Umbilical cord (tissue), 2 donors: ENCODE results near the gene ST14. TPM values are rescaled to one million over a fixed set of nuclear protein-coding genes. Genes with fewer than 3 reads are reported as not detected.

Source experiments
- DNase-seq: peaks from one replicate; pipeline ENCODE4 v3.0.0-alpha.2; 2015; ENCODE audit warnings: low spot score
- total RNA-seq: library from RNA; depleted of rRNA; stranded (reverse); fragments of >200 nt; gene quantifications from one replicate; pipeline ENCODE4 v1.2.3, GENCODE V29; 2014; ENCODE audit warnings: low replicate concordance; ENCODE audit not compliant: insufficient read depth

Gene ST14
- 5.3 TPM for total RNA-seq

DNA sequence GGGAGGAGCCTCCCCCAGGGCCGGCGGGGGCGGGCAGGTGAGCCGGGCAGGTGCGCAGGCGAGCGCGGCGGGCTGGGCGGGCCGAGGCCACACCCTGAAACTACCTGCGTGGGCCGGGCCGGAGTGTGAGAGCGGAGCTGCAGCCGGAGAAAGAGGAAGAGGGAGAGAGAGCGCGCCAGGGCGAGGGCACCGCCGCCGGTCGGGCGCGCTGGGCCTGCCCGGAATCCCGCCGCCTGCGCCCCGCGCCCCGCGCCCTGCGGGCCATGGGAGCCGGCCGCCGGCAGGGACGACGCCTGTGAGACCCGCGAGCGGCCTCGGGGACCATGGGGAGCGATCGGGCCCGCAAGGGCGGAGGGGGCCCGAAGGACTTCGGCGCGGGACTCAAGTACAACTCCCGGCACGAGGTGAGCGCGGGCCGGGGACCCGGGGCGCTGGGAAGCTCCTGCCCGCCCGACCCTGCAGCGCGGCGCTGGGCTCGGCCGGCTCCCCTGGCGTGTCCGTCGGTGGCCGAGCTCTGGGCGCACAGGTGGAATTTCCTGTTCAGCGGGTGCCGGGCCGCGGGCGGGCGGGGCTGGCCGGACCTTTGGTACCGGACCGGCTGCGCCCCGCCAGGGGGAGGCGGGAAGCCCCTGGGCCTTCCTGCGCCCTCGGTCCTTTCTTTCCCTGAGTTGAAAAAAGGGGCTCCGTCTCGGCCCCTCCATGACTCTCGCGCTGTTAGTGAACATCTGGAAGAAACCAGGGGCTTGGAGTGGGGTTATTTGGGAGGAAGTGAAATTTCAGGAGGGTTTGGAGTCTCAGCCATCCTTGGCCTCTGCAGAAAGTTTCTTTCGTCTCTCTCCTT, at the start of gene ST14:
ST14 (plus strand) TSS at position 126 of the 841 bp plus-strand sequence; CDS start at position 324, 198 bp downstream.
- no peak for DNase-seq

DNA sequence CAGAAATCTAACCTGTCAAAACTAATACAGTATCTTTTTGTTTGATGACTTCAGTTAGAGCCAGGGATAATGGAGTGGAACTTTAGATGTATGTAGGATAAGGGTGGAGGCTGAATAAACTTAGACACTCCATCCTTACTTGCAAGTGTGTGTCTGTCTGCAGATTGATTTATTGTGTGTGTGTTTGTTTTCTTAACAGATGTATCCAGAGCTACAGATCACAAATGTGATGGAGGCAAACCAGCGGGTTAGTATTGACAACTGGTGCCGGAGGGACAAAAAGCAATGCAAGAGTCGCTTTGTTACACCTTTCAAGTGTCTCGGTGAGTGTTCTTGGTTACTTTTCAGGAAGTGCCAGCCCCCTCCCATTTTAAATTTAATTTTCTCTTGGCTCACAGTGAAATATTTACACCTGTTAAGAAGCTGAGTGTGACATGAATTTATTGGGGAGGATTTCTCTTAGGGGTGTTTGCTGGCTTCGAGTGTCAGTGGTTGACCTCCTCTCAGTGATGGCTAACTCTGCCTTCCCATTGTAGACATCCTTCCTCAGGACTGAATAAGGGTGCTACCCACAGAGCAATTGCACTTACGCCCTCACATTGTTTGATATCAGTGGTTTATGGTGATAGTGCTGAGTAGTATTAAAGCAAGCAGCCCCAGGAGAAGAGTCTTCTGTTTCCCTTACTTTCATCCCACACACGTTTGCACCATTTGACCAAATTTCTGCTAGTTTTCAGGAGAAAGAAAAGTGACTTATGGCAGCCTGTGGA, 49.1 kb upstream of the ST14 start:
- no peak for DNase-seq

DNA sequence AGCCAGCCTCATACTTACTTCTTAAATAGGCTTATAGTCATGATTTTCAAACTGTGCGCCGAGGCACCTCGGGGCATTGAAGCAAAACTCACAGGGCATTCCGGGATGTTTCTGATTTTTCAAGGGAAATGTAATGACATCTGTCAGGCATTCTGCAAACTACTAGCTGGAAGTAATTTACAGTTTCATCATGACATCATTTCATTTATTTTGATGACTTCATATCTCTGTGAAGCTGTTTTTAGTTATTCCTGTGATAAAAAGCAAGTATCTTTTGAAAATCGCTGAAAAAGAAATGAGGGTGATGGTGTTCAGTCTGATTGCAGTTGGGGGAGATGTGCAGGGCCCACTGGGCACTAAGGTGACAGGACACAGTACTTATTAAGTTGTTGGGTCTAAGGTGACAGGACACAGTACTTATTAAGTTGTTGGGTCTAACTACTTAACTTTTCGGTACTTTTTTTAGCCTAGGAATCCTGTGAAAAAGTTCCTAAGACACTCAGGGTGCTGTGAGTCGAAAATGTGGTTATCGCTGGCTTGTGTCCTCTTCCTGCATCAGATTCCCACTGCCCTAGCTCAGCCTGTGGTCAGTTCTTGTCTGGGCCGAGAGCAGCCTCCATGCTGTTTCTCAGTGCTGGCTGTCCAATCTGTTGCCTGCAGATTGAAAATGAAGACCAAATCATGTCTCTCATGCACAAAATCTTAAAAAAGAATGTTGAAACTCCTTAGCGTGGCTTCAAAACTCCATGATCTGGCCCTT, 47.3 kb upstream of the ST14 start:
- no peak for DNase-seq

DNA sequence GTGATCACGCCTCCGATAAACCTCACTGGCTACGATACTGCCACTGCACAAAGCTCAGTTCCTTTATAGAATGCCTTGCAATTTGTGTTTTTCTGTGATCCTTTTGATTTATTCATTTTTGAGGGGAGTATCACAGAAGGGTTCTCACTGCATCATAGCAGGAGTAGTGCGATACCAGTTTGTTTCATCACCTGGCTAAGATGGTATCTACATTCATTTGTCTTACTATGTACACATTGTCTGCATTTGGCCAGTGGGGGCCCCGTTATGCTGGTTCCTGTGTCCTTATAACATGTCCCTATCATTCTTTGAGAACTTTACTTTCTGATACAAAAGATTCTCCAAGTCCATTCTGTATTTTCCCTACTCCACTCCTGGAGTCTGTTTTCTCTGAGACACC, 45.3 kb upstream of the ST14 start:
- DNase-seq, result no peak

DNA sequence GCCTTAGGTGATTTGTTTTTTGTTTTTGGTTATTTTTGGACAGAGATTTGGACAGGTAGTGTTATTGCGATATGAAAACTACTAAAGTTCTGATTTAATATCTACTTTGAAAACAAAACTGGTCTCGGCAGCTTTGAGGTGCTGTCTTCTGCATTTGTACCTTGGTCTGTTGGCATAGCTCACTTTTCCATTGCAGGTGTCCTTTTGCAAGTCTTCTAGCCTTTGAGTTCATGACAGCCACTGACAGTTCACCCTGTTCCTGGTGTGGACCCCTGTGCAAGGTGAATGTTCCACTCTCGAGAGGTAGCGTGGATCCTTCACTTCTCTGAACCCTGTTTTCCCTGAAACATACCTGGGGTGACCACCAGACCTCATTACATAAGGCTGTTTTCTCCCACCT, 44.9 kb upstream of the ST14 start:
- DNase-seq, result no peak

DNA sequence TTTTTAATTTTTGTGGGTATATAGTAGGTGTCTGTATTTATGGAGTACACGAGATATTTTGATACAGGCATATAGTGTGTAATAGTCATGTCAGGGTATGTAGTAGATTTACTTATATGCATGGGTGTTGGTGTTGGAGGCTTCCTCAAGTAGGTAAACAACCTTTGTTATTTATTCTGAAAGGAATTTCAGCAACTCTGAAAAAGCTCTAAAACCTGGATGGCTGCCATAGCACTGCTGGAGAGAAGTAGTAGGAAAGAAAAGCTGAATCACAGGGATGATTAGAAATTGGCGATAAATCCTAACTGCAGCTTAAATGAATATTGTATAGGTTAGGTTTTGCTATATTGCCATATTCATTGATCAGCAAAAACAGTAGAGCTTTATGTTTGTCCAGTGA, 44.4 kb upstream of the ST14 start:
- DNase-seq, result no peak

DNA sequence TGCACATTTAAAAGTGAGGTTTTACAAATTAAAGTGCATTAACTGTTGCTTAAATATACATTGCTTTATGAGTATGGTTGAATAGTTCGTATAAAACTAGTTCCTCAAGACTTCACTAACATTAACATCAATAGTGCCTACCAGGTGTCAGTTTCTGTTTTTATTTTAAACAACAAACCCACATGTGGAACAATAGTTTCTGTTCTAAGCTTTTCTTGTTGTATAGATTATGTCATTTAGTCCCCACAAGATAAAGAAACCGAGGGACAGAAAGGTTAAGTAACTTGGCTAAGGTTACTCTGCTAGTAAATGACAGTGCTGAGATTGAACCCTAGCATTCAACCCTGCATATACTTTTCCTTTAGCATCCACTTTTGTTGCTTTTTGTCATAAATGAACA, 41.4 kb upstream of the ST14 start:
- DNase-seq, result no peak

DNA sequence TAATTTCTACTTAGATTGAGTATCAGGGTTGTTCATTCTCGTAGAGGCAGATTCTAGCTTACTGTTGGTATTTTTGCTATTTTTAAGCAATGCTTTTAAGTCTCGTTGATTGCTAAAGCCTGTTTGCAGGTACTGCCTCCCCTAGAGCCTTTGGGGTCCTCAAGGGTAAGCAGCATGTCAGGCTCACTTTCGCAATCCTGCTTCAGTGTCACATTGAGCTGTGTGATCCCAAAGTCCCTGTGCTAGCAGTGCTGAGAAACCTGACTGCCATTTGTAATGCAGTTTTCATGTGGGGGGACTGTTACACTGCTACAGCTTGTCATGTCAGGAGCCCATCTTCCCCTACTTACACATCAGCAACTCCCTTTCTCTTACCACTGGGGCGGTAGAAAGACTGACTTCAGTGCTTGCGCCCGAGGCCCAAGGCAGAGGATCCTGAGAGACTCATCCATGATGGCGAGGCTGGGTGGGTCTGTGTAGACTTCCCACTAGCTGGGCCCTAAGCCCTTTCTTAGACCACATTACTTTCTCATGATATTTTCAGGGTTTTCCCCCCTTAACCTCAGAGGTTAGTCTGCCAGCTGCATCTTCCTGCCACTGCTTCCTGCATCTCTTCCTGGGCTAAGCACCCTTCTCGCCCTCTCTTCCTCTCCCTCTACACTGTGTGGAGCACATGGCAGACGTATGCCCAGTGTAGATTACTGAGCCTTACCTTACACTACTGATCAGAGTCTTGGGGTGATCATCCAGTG, 40.8 kb upstream of the ST14 start:
- no peak for DNase-seq

DNA sequence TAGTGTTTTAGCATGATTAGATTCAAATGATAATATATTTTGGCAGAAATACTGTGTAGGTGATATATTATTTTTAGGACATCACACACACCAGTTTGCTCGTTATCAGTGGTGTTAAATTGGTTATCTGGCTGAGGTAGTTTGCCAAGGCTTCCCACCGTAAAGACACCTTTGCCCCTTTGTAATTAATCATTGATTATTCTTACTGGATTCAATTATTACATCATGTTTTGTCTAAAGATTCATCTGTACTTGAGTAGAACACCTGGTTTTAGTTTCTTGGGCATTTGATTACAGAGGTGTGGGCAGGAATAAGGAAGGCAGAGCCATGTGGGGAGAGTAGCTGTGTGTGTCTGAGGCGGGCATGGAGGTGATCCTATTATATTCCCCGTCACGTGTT, 39.5 kb upstream of the ST14 start:
- no peak for DNase-seq

DNA sequence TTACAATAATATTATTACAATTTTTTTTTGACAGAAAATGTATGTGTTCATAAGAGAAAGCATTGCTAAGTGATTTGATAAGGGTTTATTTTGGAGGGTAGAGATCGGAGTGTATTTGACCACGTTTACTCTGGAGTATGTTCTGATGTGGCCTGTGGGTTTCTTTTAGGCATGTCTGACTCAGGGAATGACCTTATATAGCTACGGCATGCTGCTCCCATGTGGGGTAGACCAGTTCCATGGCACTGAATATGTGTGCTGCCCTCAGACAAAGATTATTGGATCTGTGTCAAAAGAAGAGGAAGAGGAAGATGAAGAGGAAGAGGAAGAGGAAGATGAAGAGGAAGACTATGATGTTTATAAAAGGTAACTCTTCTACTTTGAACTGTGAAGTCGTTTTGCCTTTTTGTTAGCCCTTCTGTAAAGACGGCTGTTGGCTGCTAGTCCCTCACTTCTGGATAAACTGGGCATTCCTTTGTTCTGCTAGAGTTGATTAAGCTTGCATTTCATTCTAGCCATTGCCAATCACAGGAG, 38.1 kb upstream of the ST14 start:
- DNase-seq, result no peak

DNA sequence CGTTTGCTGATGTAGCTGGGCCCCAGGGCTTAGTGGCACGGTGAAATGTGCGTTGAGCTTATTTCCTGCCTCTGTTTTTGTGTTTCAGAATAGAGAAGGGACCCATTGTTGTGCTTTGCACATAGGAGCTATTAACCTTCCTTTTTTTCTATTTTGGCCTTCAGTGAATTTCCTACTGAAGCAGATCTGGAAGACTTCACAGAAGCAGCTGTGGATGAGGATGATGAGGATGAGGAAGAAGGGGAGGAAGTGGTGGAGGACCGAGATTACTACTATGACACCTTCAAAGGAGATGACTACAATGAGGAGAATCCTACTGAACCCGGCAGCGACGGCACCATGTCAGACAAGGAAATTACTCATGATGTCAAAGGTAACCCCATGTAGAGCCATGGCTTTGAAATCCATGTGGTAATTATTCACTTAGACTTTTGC, 37.4 kb upstream of the ST14 start:
- DNase-seq, result no peak

DNA sequence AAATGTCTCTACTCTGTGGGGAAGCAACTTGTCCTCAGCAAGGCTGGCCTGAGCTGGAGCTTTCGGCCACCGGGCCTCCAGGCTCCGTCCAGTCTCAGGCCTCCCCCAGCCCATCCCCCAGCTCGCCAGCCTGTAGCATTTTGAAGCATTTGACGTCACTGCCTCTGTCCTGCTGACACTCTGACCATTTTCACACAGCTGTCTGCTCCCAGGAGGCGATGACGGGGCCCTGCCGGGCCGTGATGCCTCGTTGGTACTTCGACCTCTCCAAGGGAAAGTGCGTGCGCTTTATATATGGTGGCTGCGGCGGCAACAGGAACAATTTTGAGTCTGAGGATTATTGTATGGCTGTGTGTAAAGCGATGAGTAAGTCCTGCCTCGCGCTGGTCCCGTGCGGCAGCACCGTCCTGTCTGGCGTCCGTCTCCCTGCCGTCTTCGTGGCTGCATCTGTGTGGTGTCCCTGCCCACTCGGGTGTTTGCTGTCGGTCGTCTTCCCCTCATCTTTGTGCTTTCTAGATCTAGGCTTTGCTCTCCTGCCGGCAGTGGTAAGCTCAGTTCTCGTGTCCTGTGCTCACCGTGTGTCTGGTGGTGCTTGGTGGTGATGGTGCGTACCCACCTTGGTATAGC, 36.1 kb upstream of the ST14 start:
- no peak for DNase-seq

DNA sequence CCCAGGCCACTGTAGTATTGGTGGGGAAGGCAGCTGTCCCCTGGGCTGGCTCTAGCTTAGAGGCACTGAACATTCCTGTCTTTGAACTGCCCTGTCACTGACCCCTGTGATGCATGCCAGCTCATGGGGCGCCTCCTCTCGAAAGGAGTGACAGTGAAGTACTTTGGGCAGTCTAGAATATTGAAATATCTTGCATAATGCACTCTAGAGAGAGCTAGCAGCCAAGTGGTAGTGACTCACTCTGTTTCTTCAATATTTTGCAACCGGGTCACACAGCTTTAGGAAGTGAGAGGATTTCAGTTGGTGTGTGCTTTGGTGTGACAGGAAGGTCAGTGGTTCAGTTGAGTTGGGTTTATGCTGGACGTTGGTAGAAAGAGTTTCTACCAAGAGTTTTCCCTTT, 35.5 kb upstream of the ST14 start:
- DNase-seq, result peak; percentile 50

DNA sequence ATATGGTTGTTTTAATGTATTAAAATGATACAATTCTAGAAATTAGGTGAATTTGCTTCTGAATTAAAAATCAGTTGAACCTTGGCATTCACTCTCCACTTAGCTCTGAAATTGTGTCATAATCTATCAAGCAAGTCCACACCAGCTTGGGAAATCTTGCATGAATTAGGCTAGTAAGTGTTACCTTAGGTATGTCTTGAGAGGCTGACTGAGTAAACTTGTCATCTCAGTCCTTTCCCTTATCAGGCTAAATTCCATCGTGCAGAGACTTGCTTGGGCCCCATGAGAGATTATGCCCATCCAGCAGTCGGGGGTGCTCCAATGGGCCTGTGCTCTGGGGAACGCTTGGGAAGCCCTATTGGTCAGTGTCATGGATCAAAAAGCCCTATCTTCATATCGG, 33.9 kb upstream of the ST14 start:
- no peak for DNase-seq

DNA sequence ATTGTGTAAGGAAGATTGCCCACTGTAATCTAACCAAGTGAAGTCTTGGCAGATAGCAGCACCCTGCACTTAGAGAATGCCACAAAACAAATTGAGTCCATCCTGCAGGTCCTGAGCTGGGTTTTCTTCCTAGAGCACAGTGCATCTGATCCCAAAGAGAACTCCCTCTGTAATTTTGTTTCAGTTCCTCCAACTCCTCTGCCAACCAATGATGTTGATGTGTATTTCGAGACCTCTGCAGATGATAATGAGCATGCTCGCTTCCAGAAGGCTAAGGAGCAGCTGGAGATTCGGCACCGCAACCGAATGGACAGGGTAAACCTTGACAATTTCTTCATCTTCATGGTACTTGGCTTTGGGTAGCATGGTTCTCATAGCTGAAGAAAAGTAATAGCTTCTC, 33.1 kb upstream of the ST14 start:
- no peak for DNase-seq

DNA sequence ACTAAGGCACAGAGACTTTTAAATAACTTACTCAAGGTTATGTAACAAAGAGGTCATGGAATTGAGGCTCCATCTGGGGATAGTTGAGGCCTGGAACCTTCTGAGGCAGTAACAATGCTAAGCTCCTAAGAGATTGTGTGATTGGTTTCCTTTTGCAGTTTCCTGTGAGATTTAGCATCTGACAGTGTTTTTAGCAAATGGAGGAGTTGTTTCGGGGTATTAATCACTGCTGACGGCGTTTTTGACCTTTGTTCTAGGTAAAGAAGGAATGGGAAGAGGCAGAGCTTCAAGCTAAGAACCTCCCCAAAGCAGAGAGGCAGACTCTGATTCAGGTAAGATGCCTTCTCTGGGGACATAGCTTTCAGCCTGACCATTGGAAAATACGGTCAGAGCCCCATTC, 32.1 kb upstream of the ST14 start:
- DNase-seq, result no peak

DNA sequence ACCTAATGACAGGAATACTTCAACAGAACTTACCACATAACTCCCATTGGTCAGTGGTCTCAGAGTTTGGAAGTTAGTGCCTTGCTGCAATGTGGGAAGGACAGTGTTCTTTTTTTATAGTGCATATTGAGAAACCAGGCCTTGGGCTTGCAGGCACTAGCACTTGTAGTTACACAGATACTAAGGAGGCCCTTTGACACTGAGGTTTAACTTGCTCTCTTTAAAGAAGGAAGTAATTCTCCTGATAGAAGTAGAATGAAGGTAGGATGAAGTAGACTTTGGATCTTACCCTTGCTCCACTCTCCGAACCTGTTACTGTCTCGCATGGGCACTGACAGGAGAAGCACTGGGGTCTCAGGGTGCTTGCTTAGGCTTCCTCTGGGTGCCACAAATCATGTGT, 31.0 kb upstream of the ST14 start:
- no peak for DNase-seq

DNA sequence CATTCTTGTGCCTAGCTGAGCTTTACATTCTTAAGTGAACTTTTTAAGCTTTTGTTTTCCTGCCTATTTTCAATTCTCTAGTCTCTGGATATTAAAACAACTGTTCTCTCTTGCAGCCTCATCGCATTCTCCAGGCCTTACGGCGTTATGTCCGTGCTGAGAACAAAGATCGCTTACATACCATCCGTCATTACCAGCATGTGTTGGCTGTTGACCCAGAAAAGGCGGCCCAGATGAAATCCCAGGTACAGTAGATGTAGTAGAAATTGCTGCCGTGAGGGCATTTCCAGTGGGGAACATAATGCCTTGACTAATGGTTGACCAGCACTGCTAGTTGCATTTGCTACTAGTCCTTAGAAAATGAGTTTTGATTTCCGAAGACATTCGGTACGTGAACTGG, 29.7 kb upstream of the ST14 start:
- DNase-seq, result no peak

DNA sequence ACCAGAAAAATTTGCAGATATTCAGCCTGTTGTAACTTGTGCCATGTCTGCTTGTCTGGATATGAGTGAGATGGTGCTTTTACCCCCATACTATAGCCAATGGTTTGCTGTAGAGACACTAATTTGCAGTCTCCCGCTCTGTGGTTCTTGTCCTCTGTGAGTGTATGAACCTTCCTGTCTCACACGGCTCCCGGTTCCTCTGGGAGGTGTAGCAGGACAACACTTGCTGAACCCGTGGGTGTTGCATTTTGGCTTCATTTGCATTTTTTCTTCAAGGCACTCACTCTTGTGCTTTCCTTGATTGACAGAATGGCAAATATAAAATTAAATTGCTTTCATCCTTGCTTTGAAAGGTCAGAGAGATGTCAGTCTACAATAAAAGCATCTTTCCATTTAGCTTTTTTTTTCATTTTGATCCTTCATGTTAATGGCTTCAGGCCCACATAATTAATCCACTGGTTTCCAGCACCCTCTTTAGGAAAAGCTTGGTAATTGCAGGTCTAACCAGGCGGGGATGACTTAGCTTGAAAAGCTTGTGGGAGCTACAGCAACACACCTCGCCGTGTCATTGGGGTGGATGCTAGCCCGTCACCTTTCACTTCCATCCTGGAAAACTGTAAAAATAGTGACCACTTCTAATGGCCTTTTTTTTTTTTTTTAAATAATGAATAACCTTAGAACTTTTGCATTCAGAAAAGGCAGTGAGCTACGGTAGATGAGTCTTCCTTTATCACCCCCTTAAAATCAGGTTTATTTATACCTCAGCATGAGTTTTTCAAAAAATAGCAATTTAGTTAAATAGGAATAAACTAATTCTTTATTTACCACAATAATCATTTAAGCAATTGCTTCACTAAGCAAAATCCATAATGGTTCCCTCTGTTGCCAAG, 27.4 kb upstream of the ST14 start:
- peak; percentile 73 for DNase-seq

DNA sequence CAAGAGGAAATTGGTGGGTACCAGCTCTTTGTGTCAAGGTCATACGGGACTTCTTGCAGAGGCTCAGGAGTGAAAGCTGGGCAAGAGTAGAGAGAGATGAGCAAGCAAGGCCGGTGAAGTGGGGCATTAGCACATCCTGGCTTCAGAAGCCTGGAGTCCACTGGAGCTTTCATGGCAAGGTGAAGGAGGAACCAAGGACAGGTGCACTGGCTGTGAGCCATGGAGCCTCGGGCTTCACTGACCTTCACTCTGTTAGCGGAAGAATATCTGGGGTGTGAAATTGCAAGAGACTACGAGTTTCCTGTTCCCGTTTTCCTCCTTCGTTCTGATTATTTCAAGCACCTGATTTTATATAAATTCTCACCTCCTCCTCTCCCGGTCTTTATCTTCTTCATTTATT, 25.9 kb upstream of the ST14 start:
- DNase-seq, result no peak
